Neural cell (in vitro differentiated cells): Measurements from ENCODE around the gene NBL1.

ENCODE experiments used
- EP300 ChIP-seq: fragments of 450-650 bp; conservative IDR thresholded peaks from 2 replicates; pipeline ENCODE4 v1.6.1; 2014; ENCODE audit warnings: antibody characterized with exemption, mild to moderate bottlenecking, moderate library complexity; ENCODE audit not compliant: poor library complexity, severe bottlenecking
- EZH2 ChIP-seq: fragments of 200-600, 300-800 bp; shearing (Covaris generic), sonication (generic); IDR thresholded peaks from 2 replicates; pipeline ENCODE4 v1.6.1; 2014; ENCODE audit warnings: antibody characterized with exemption, low read length, borderline replicate concordance, mild to moderate bottlenecking; ENCODE audit not compliant: insufficient read depth, poor library complexity, severe bottlenecking
- POLR2AphosphoS5 ChIP-seq: IDR thresholded peaks from 2 replicates; pipeline ENCODE4 v1.6.1; 2012
- SMC3 ChIP-seq: fragments of 450-650 bp; conservative IDR thresholded peaks from 2 replicates; pipeline ENCODE4 v1.6.1; 2014; ENCODE audit warnings: antibody characterized with exemption, mild to moderate bottlenecking, moderate library complexity; ENCODE audit not compliant: poor library complexity
- TAF1 ChIP-seq: IDR thresholded peaks from 2 replicates; pipeline ENCODE4 v1.6.1; 2012; ENCODE audit warnings: low read depth
- TF ChIP-seq, protein P1 (sequence below): fragments of 450-650 bp; IDR thresholded peaks from 2 replicates; pipeline ENCODE4 v1.5.1; 2014; ENCODE audit warnings: antibody characterized with exemption, mild to moderate bottlenecking, moderate library complexity; ENCODE audit not compliant: poor library complexity, severe bottlenecking
- TF ChIP-seq, protein P2 (sequence below): IDR thresholded peaks from 2 replicates; pipeline ENCODE4 v1.6.1; 2012; ENCODE audit warnings: borderline replicate concordance

DNA sequence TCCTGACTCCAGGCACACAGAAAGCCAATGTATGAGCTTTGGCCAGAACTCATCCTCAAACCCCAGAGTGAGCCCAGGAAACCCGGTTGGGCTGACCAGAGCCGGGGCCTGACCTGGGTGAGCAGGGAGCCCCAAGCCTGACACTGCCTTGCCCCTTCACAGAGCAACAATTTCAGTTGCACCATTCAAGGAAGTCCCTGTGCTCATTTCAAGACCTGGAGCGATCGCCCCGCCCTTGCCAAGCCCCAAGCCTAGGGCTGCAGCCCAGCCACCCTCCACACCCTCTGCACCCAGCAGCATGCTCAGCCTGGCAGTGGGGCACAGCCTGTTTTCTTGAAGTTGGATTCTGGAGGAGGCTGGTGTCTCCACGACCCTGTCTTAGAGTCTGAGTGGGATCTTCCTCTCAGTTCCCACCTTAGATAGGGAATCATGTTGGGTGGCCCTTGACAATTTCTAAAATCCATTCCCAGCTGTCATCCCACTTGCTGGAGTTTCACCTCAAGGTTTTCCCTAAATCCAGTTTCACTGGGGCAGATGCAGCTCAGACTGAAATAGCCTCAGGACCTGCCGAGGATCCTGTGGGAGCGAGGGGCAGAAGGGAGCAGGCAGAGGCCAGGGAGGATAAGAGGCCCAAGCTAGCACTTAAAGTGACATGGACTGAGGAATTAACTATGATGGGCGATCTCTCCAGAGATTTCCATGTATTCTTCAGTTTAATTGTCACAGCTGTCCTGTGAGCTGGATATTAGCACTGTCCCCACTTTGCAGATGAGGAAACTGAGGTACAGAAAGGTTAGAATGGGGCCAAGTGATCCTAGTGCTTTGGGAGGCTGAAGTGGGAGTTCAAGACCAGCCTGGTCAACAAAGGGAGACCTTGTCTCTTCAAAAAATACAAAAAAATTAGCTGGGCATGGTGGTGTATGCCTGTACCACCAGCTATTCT, 2.5 kb downstream of the NBL1 start:
- TF ChIP-seq, protein P1, sequence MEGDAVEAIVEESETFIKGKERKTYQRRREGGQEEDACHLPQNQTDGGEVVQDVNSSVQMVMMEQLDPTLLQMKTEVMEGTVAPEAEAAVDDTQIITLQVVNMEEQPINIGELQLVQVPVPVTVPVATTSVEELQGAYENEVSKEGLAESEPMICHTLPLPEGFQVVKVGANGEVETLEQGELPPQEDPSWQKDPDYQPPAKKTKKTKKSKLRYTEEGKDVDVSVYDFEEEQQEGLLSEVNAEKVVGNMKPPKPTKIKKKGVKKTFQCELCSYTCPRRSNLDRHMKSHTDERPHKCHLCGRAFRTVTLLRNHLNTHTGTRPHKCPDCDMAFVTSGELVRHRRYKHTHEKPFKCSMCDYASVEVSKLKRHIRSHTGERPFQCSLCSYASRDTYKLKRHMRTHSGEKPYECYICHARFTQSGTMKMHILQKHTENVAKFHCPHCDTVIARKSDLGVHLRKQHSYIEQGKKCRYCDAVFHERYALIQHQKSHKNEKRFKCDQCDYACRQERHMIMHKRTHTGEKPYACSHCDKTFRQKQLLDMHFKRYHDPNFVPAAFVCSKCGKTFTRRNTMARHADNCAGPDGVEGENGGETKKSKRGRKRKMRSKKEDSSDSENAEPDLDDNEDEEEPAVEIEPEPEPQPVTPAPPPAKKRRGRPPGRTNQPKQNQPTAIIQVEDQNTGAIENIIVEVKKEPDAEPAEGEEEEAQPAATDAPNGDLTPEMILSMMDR: no peak
- no peak for TF ChIP-seq SMC3
- no peak for TF ChIP-seq TAF1
- TF ChIP-seq POLR2AphosphoS5: no peak
- no peak for TF ChIP-seq EZH2
- TF ChIP-seq, protein P2, sequence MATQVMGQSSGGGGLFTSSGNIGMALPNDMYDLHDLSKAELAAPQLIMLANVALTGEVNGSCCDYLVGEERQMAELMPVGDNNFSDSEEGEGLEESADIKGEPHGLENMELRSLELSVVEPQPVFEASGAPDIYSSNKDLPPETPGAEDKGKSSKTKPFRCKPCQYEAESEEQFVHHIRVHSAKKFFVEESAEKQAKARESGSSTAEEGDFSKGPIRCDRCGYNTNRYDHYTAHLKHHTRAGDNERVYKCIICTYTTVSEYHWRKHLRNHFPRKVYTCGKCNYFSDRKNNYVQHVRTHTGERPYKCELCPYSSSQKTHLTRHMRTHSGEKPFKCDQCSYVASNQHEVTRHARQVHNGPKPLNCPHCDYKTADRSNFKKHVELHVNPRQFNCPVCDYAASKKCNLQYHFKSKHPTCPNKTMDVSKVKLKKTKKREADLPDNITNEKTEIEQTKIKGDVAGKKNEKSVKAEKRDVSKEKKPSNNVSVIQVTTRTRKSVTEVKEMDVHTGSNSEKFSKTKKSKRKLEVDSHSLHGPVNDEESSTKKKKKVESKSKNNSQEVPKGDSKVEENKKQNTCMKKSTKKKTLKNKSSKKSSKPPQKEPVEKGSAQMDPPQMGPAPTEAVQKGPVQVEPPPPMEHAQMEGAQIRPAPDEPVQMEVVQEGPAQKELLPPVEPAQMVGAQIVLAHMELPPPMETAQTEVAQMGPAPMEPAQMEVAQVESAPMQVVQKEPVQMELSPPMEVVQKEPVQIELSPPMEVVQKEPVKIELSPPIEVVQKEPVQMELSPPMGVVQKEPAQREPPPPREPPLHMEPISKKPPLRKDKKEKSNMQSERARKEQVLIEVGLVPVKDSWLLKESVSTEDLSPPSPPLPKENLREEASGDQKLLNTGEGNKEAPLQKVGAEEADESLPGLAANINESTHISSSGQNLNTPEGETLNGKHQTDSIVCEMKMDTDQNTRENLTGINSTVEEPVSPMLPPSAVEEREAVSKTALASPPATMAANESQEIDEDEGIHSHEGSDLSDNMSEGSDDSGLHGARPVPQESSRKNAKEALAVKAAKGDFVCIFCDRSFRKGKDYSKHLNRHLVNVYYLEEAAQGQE: no peak
- TF ChIP-seq EP300: no peak
